Activated CD4-positive, alpha-beta T cell treated with anti-CD3 and anti-CD28 coated beads for 36 hours (primary cell): ENCODE results near the gene NFIX. TPM values are rescaled to one million over a fixed set of nuclear protein-coding genes. Genes with fewer than 3 reads are reported as not detected.

ENCODE experiments used
- ATAC-seq: fragments of 200-7000 bp; cut with Tn5 transposase; one replicate; pipeline ENCODE4 v1.10.0; 2021; ENCODE audit warnings: mild to moderate bottlenecking, moderate library complexity
- CTCF ChIA-PET: fragments of 350-600 bp; sonication (Branson Sonifier 250); formaldehyde crosslinking; loops from one replicate; lab custom pipeline; 2021; ENCODE audit warnings: antibody characterized with exemption; lab: Charles Lee
- POLR2A ChIA-PET: fragments of 350-600 bp; sonication (Branson Sonifier 250); formaldehyde crosslinking; loops from one replicate; lab custom pipeline; 2021; ENCODE audit warnings: antibody characterized with exemption, inconsistent platforms; lab: Charles Lee
- DNase-seq: peaks from one replicate; pipeline ENCODE4 v3.0.0-alpha.2; 2020
- H3K27ac Mint-ChIP-seq: one replicate; pipeline ENCODE4 v1.8.0; 2021; ENCODE audit warnings: mixed read lengths
- H3K27me3 Mint-ChIP-seq: one replicate; pipeline ENCODE4 v1.8.0; 2021; ENCODE audit warnings: mixed read lengths
- H3K36me3 Mint-ChIP-seq: one replicate; pipeline ENCODE4 v1.8.0; 2021; ENCODE audit warnings: low read depth, mixed read lengths
- H3K4me1 Mint-ChIP-seq: one replicate; pipeline ENCODE4 v1.8.0; 2021; ENCODE audit warnings: mixed read lengths
- H3K4me3 Mint-ChIP-seq: one replicate; pipeline ENCODE4 v1.8.0; 2021; ENCODE audit warnings: mild to moderate bottlenecking, moderate library complexity, mixed read lengths
- H3K9me3 Mint-ChIP-seq: one replicate; pipeline ENCODE4 v1.8.0; 2021; ENCODE audit warnings: low read depth, mixed read lengths
- intact Hi-C, 2 experiments: fragments of 100-400 bp; cut with DNase I in 1 of 2; cut with micrococcal nuclease in 1 of 2; formaldehyde crosslinking; loops; one replicate each; pipeline versions ENCODE4 v1.14.2 to v1.15.1; 2022 to 2024; cut with DNase I, micrococcal nuclease
- total RNA-seq, 2 experiments: library from RNA; stranded (reverse); gene quantifications; one replicate each; pipeline ENCODE4 v1.2.3, GENCODE V29; 2021

The NFIX gene
- total RNA-seq, 2 experiments from 2014 or later, result 4.3 to 4.8 TPM

DNA sequence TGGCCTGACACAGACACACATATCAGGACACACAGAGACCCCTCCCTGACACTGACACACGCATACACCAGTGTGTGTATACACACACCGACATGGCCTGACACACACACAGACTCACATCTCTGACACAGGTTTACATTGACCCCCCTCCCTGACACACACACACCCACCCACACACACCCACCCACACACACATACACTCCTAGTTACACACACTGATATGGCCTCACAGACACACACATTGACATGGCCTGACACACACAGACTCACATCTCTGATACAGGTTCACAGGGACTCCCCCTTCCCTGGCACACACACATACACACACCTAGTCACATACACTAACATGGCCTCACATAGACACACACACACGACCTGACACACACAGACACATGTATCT is 4.4 kb upstream of the NFIX start:
- ChIA-PET POLR2A (no interaction called here), CTCF (no interaction called here)
- DNase-seq, result no peak

DNA sequence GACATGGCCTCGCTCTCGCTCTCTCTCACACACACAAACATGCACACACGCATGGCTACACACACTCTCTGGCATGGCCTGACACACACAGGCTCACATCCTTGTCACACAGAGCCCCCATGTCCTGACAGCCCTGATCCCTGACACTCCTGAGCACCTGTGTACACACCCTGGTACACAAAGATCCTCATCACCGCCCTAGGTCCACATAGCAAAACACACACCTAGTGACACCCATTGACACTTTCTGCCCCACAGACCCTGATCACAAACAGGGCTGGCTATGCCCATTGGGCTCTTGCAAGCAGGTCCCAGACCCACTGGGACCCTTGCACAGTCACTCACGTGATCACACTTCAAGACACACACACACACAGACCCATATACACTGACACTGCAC is 4.0 kb upstream of the NFIX start:
- no peak for DNase-seq
- CTCF ChIA-PET, result interaction anchor here (0.9 kb wide), 1 partner anchor 42 kb away, joined by 3 read pairs; no protein-coding TSS in a partner anchor
- intact Hi-C loops, result no loop called here

More for the DNA sequence above, 4.4 kb upstream of the NFIX start:
- Mint-ChIP-seq H3K27me3 (peaks cover 5% of the 10 kb centered on the region), H3K27ac (no peak overlapping the region), H3K9me3 (no peaks in the 10 kb centered on the region), H3K36me3 (no peaks in the 10 kb centered on the region), H3K4me3 (no peak overlapping the region), H3K4me1 (peaks cover 5% of the 10 kb centered on the region)
- intact Hi-C loops, result no loop called here
- no peak for ATAC-seq

DNA sequence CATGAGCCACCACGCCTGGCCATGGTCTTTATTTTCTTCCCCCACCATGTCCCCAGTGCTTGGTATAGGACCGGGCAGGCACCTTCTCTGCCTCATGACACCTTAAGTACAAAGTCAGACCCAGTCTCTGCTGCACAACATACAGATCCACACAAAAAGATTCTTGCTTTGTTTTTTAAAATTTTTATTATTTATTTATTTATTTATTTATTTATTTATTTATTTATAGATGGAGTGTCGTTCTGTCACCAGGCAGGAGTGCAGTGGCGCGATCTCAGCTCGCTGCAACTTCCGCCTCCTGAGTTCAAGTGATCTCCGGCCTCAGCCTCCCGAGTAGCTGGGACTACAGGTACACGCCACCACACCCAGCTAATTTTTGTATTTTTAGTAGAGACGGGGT is 2.5 kb upstream of the NFIX start:
- no peak overlapping the region for H3K4me3 Mint-ChIP-seq
- peaks cover 7% of the 10 kb centered on the region for H3K4me1 Mint-ChIP-seq
- H3K36me3 Mint-ChIP-seq, result no peaks in the 10 kb centered on the region
- no peaks in the 10 kb centered on the region for H3K9me3 Mint-ChIP-seq
- DNase-seq, result no peak
- intact Hi-C loops, result loop anchor here in 1 of 2 experiments (1.0 kb wide), 1 partner anchor 34 kb away; no protein-coding TSS in a partner anchor
- H3K27me3 Mint-ChIP-seq, result peaks cover 5% of the 10 kb centered on the region
- ATAC-seq, result no peak
- H3K27ac Mint-ChIP-seq, result no peak overlapping the region
- CTCF ChIA-PET, result interaction anchor here (0.6 kb wide), 1 partner anchor 164 kb away, joined by 3 read pairs; no protein-coding TSS in a partner anchor
- POLR2A ChIA-PET, result no interaction called here

More for the DNA sequence above, 4.0 kb upstream of the NFIX start:
- POLR2A ChIA-PET, result no interaction called here
- Mint-ChIP-seq H3K27me3 (peaks cover 5% of the 10 kb centered on the region), H3K9me3 (no peaks in the 10 kb centered on the region), H3K27ac (no peak overlapping the region), H3K36me3 (no peaks in the 10 kb centered on the region), H3K4me3 (no peak overlapping the region), H3K4me1 (peaks cover 7% of the 10 kb centered on the region)
- ATAC-seq, result no peak

DNA sequence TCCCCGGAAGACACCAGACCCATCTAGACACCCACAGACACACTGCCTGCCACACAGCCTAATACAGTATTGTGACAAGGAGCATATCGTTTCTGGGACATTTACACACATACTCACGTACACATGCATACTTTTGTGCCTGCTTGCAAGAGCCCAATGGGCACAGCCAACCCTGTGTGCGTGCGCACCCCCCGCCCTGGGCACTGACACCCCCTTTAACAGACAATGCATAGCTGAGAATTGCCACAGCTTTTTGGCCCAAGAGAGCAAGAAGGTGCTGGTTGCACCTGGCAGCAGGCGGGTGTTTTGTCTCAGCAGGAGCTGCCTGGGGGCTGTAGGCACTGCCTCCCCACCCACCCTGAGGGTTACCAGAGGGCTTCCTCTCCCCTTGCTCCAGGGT is 1.7 kb upstream of the NFIX start:
- Mint-ChIP-seq H3K9me3 (no peaks in the 10 kb centered on the region), H3K4me1 (peaks cover 7% of the 10 kb centered on the region), H3K27ac (no peak overlapping the region), H3K4me3 (no peak overlapping the region), H3K27me3 (peaks cover 5% of the 10 kb centered on the region), H3K36me3 (no peaks in the 10 kb centered on the region)
- POLR2A ChIA-PET, result no interaction called here
- no peak for ATAC-seq
- DNase-seq, result no peak
- CTCF ChIA-PET, result interaction anchor here (1.0 to 1.4 kb wide), 2 partner anchors 17 to 20 kb away, joined by 3 to 5 read pairs; no protein-coding TSS in a partner anchor
- intact Hi-C loops, result loop anchor here in 1 of 2 experiments (1.0 kb wide), 1 partner anchor 33 kb away; no protein-coding TSS in a partner anchor

DNA sequence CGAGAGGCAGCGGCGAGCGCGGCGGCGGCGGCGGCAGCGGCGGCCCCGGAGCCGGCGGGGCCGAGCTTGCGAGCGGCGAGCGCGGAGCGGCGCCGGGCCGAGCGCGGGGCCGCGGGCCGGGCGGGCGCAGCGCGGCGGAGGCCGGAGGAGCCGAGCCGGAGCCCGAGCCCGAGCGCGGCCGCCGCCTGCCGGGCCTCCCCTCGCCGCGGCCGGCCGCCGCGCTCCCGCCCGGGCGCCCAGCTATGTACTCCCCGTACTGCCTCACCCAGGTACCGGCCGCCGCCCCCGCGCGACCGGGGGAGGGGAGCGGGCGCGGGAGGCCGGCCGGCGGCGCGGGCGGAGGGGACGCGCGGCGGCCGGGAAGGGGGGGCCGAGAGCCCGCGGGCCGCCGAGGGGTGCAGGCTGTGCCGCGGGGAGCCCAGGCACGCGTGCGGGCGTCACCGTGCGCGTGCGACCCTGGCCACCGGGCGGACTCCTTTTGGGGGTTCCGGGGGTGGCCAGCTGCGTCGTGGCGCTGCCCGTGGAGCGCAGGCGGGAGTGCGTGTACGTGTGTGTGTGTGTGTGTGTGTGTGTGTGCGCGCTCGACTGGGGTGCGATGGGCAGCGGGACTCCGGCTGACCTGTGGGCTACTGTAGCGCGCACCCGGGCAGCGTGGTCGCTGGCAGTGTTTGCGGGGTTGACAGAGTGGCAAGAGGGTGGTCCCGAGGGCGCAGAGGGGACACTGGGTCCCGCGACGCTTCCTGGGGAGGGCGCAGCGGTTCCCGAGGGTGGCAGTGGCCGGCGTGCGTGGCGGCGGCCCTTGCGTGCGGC is 526 bp downstream of the NFIX start:
- CTCF ChIA-PET, result interaction anchor here (0.7 to 0.8 kb wide), 2 partner anchors 31 to 47 kb away, joined by 3 read pairs; no protein-coding TSS in a partner anchor
- H3K27ac Mint-ChIP-seq, result no peak overlapping the region
- intact Hi-C loops, result loop anchor here in 1 of 2 experiments (1.0 to 2.0 kb wide), 2 partner anchors 12 to 17 kb away; no protein-coding TSS in a partner anchor

DNA sequence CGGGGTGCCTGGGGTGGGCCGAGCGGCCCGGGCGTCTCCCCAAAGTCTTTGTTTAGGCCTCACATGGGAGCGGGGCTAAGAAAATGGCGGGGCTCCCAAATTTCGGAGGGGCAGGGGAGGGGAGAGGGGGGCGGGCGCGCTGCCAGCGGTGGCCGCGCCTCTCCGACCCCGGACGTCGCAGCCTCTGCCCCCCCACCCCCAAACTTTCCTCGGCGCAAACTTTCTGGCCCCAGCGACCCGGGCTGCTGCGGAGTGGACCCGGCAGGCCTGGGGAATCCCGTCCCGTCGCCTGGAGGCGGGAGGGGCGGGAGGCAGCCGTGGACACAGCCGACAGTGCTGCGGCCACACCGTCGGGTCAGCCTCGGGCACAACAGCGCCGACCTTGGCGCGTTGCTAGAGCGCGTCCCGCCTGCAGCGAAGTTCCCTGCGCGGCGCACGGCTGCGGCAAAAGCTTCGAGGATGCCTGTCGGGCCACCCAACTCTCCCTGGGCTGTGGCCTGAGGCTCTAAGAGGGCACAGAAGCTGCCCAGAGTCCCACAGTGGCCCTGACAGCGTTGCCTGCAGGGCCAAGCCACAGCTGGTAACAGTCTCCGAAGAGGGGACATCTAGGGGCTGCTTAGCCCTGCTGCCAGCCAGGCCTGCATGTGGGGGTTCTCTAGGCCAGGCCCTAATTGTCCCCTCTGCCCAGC is 1.3 kb downstream of the NFIX start:
- no peaks in the 10 kb centered on the region for H3K9me3 Mint-ChIP-seq
- peak overlapping the region; percentile 43 for H3K4me3 Mint-ChIP-seq
- peaks cover 5% of the 10 kb centered on the region for H3K27me3 Mint-ChIP-seq
- H3K36me3 Mint-ChIP-seq, result no peaks in the 10 kb centered on the region
- DNase-seq (no peak), ATAC-seq (no peak)
- POLR2A ChIA-PET, result no interaction called here
- no peak overlapping the region for H3K27ac Mint-ChIP-seq
- CTCF ChIA-PET, result no interaction called here
- peaks cover 7% of the 10 kb centered on the region for H3K4me1 Mint-ChIP-seq
- intact Hi-C loops, result no loop called here

More for the DNA sequence above, 526 bp downstream of the NFIX start:
- peak overlapping the region; percentile 71 for H3K4me3 Mint-ChIP-seq
- ATAC-seq, result peak; percentile 28
- no peaks in the 10 kb centered on the region for H3K9me3 Mint-ChIP-seq
- H3K27me3 Mint-ChIP-seq, result peaks cover 5% of the 10 kb centered on the region
- DNase-seq, result peak; percentile 35
- H3K4me1 Mint-ChIP-seq, result peaks cover 7% of the 10 kb centered on the region
- POLR2A ChIA-PET, result interaction anchor here (0.5 kb wide), 1 partner anchor 74 kb away, joined by 5 read pairs; no protein-coding TSS in a partner anchor
- no peaks in the 10 kb centered on the region for H3K36me3 Mint-ChIP-seq

DNA sequence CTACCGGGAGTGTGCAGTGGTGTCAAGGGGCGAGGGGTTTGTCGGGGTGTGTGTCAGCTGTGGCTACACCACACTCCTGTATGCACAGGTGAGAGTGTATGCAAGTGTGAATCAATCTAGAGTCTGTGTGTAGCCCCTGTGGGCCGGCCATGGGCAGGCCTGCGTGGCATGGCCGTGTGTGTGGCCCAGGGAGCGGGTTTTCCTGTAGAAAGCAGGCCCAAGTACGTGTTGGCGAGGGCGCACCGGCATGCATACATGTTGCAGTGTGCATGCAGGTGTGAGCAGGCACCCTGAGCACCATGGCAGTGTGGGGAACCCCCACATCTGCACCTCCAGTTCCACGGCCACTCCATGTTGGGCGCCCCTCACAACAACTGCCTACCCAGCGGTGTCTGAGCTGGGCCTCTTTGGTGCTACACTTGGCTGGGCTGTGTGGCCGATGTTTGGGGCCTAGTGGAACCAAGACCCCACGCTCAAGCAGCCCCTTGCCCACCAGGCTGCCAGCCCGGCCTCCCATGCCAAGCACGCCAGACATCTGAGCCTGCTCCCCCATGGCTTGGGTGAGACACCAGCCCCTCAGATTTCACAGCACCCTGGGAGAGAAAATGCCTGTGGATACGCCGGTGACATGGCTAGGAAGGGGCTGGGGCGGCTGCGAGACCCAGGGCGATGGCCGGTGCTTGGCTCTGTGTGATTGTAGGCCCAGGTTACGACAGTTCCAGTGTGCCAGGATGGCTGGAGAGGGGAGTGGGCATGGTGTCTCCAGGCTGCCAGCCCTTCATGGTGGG is 2.1 kb downstream of the NFIX start:
- ChIA-PET CTCF (interaction anchor here (0.6 kb wide), 1 partner anchor 348 kb away, joined by 3 read pairs; no protein-coding TSS in a partner anchor), POLR2A (no interaction called here)
- Mint-ChIP-seq H3K27ac (no peak overlapping the region), H3K4me3 (peak overlapping the region; percentile 43), H3K9me3 (no peaks in the 10 kb centered on the region), H3K27me3 (peaks cover 5% of the 10 kb centered on the region), H3K36me3 (no peaks in the 10 kb centered on the region), H3K4me1 (peaks cover 7% of the 10 kb centered on the region)
- DNase-seq (no peak), ATAC-seq (no peak)
- intact Hi-C loops, result no loop called here

DNA sequence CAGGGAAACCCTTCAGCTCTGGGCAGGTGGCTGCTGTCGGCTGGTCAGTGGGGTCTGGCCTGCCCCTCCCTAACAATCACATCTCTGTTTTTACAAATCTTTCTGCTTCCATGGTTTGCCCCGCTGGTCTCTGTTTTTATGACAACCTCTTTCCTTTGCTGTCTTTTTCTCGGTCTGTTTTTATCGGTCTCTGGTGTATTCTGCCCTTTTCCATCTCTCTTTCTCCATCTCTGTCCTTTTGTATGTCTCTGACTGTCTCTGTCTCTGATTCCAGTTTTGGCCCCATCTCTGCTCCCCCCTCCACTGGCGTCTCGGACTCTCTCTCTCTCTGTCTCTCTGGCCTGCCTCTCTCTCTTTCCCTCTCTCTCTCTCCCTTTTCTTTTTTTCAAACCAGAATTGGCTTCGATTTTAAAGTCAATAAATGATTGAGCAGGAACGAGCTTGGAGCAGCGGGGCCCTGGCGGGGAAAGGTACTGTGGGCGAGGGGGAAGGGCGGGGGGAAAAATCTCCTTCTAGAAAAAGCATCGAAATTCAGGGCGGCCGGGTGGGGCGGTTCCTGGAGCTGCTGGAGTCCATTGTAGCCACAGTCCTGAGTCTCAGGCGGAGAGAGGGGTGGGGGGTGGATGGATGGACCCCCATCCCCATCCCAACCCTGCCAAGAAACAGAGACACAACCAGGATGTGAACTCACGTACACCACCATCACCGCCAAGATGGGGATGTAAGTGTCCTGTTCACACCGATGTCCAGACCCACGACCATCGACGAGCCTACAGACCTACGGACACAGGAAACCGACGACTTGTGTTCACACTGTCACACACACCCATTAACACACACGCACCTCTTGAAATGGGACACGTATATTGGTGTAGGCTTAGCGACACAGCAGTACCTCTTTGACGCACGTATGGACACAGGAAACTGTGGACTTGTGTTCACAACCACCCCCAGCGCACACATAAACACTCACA is 3.0 kb downstream of the NFIX start:
- Mint-ChIP-seq H3K9me3 (no peaks in the 10 kb centered on the region), H3K36me3 (no peaks in the 10 kb centered on the region), H3K27ac (no peak overlapping the region), H3K27me3 (peaks cover 5% of the 10 kb centered on the region), H3K4me3 (no peak overlapping the region), H3K4me1 (peaks cover 7% of the 10 kb centered on the region)
- ATAC-seq, result no peak
- CTCF ChIA-PET, result interaction anchor here (0.6 kb wide), 1 partner anchor 349 kb away, joined by 3 read pairs; no protein-coding TSS in a partner anchor
- intact Hi-C loops, result no loop called here
- DNase-seq, result no peak
- POLR2A ChIA-PET, result no interaction called here

DNA sequence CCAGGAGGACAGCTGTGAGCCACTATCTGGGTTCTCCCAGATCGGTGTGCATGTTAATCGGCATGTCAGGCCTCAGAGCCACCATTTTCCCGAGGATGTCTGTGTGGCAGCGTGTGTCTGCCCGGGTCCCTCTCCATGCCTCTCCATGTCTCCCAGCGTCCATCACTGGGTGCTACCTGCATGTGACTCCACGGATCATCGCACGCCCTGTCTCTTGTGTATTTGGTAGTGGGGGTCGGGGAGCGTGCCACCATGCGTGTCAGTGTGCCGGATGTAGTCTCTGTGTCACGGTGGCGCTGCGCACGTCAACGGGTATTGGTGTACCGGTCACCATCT is 5.9 kb downstream of the NFIX start:
- H3K4me3 Mint-ChIP-seq, result no peak overlapping the region
- H3K9me3 Mint-ChIP-seq, result no peaks in the 10 kb centered on the region
- H3K27ac Mint-ChIP-seq, result no peak overlapping the region
- ChIA-PET POLR2A (no interaction called here), CTCF (interaction anchor here (0.5 kb wide), 1 partner anchor 238 kb away, joined by 3 read pairs; no protein-coding TSS in a partner anchor)
- no peaks in the 10 kb centered on the region for H3K36me3 Mint-ChIP-seq
- no peaks in the 10 kb centered on the region for H3K27me3 Mint-ChIP-seq
- ATAC-seq (no peak), DNase-seq (no peak)
- no peaks in the 10 kb centered on the region for H3K4me1 Mint-ChIP-seq
- intact Hi-C loops, result no loop called here

DNA sequence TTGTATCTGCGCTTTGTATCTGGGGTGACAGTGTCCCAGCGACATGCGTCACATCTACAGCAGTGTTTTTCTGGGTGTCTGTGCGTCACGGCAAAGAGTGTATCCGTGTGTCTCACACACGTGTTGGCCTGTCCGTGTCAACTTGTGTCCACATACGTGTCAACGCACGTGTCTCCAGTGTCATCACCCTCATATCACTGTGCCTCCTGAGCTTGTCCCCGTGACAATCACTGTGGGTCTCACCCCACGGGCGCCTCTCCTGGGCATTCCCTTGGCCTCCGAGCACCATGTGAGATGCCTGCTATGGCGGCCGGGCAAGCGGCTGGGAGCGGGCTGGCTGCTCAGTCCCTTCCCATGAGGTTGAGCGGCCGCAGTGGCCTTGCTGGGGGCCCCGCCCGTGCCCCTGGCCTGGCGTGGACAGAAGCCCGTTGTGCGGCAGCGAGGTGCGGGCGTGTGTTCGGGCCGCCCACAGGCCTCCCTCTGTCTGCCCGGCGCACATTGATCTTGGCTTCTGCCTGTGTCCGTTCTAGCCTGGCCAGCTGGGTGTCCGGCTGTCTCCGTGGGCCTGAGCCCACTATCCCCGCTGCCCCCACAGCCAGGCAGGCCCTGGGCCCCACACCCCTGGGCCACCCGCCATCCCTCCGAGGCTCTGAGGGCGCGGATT is 6.4 kb downstream of the NFIX start:
- H3K36me3 Mint-ChIP-seq, result no peaks in the 10 kb centered on the region
- intact Hi-C loops, result no loop called here
- ATAC-seq (no peak), DNase-seq (no peak)
- no peak overlapping the region for H3K27ac Mint-ChIP-seq
- ChIA-PET POLR2A (no interaction called here), CTCF (interaction anchor here (0.5 to 1.0 kb wide), 2 partner anchors 36 to 239 kb away, joined by 3 read pairs; no protein-coding TSS in a partner anchor)
- H3K27me3 Mint-ChIP-seq, result no peaks in the 10 kb centered on the region
- H3K9me3 Mint-ChIP-seq, result no peaks in the 10 kb centered on the region
- no peaks in the 10 kb centered on the region for H3K4me1 Mint-ChIP-seq
- H3K4me3 Mint-ChIP-seq, result no peak overlapping the region
